Left ventricle myocardium inferior (tissue), 1 donor: Measurements from ENCODE around the gene MYO1C. TPM values are rescaled to one million over a fixed set of nuclear protein-coding genes. Genes with fewer than 3 reads are reported as not detected.
"Not testable (repeated sequence)": the region's sequence is repeated elsewhere in the genome, so short reads cannot be mapped to it uniquely, and the experiment has no call there.

Experiments used
- DNase-seq: peaks from one replicate; pipeline ENCODE4 v3.0.0-alpha.2; 2020
- H3K27ac ChIP-seq: fragments of 200-600 bp; replicated peaks from 2 replicates; pipeline ENCODE4 v1.8.0; 2021
- H3K27me3 ChIP-seq: fragments of 200-600 bp; 2 replicates; pipeline ENCODE4 v1.8.0; 2021; ENCODE audit warnings: low read depth
- H3K36me3 ChIP-seq: fragments of 200-600 bp; 2 replicates; pipeline ENCODE4 v1.8.0; 2021
- H3K4me1 ChIP-seq: fragments of 200-600 bp; 2 replicates; pipeline ENCODE4 v1.8.0; 2021
- H3K4me3 ChIP-seq: fragments of 200-600 bp; 2 replicates; pipeline ENCODE4 v1.8.0; 2021; ENCODE audit warnings: mild to moderate bottlenecking, moderate library complexity
- H3K9me3 ChIP-seq: fragments of 200-600 bp; replicated peaks from 2 replicates; pipeline ENCODE4 v1.8.0; 2021
- intact Hi-C: fragments of 100-400 bp; cut with micrococcal nuclease; formaldehyde crosslinking; loops from one replicate; pipeline ENCODE4 v1.11.0; 2022
- total RNA-seq: library from RNA; stranded (reverse); fragmentation: NEBNext Ultra II Directional; extraction: Animal tissue kit (Norgen Biotek cat#: 25700); gene quantifications from one replicate; pipeline ENCODE4 v1.2.1, GENCODE V29; 2021
- TF ChIP-seq, protein P1 (sequence below): fragments of 200-600 bp; IDR thresholded peaks from 2 replicates; pipeline ENCODE4 v1.8.0; 2021; ENCODE audit warnings: antibody characterized with exemption, mild to moderate bottlenecking, borderline replicate concordance
- donor health status: DM: no; HTN: yes; CAD: no; lungs with severe emphysema.

MYO1C gene
- total RNA-seq, 1 donor from 2014 or later: 150 TPM

- Histone ChIP-seq H3K27ac (peak overlapping the region; percentile 86), H3K4me3 (no peak overlapping the region), H3K36me3 (peaks cover 24% of the 10 kb centered on the region), H3K27me3 (no peaks in the 10 kb centered on the region), H3K4me1 (peaks cover 45% of the 10 kb centered on the region), H3K9me3 (no peaks in the 10 kb centered on the region)
- intact Hi-C loops: no loop called here
- DNase-seq: no peak
- TF ChIP-seq, protein P1, sequence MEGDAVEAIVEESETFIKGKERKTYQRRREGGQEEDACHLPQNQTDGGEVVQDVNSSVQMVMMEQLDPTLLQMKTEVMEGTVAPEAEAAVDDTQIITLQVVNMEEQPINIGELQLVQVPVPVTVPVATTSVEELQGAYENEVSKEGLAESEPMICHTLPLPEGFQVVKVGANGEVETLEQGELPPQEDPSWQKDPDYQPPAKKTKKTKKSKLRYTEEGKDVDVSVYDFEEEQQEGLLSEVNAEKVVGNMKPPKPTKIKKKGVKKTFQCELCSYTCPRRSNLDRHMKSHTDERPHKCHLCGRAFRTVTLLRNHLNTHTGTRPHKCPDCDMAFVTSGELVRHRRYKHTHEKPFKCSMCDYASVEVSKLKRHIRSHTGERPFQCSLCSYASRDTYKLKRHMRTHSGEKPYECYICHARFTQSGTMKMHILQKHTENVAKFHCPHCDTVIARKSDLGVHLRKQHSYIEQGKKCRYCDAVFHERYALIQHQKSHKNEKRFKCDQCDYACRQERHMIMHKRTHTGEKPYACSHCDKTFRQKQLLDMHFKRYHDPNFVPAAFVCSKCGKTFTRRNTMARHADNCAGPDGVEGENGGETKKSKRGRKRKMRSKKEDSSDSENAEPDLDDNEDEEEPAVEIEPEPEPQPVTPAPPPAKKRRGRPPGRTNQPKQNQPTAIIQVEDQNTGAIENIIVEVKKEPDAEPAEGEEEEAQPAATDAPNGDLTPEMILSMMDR: no peak
Measured at GRCh38 chr17:1461198-1461944, 31.1 kb downstream of the MYO1C start.

GRCh38 chr17:1460233-1460632 lies 32.3 kb downstream of the MYO1C start:
- peak overlapping the region; percentile 86 for H3K27ac ChIP-seq
- peaks cover 54% of the 10 kb centered on the region for H3K4me1 ChIP-seq
- DNase-seq: peak; percentile 85
- H3K36me3 ChIP-seq: peaks cover 13% of the 10 kb centered on the region
- no peak overlapping the region for H3K4me3 ChIP-seq
- intact Hi-C loops: no loop called here
- no peaks in the 10 kb centered on the region for H3K9me3 ChIP-seq
- H3K27me3 ChIP-seq: no peaks in the 10 kb centered on the region
- TF ChIP-seq, protein P1: no peak

DNA sequence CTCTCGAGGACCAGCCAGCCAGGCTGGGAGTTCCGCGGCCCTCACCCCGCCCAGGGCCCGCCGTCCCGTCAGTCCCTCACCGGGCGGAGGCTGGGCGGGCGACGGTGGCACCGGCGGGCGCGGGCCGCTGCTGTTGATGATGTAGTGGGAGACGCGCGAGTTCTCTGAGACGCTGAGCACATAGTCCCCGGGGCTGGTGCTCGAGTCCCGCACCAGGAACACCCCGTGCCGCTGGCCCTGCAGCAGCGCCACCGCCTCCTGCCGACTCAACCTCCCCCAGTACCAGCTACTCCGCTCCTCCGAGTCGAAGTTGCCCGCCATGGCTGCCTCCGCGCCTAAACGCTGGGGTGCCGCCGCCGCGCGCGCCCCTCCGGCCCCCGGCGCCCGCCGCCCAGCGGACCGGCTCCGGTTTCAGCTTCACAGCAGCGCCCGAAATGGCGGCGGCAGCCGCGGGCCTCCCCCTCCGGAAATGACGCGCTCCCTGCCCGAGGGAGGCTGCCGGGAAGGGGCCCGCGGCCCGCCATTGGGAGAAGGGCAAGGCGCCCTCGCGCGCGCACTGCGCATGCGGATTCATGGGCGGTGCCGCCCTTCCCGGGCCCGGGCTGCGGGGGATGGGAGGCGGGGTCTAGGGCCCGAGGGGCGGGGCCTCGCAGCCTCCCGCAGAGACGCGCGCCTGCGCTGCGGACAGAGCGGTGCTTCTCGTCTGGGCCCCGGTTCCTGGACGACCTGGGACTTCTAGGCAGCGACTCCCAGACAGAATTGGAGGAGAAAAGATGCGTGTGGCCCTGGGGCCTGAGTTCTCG lies 36.5 kb downstream of the MYO1C start, which contains the start of gene CRK:
Gene CRK (minus strand): TSS at position 436 of the 803 bp plus-strand sequence. CDS start 115 bp downstream, at position 321.
- Histone ChIP-seq H3K9me3 (no peaks in the 10 kb centered on the region), H3K27ac (peak within 1 kb of the TSS; percentile 97), H3K4me3 (peak within 1 kb of the TSS; percentile 99), H3K4me1 (peaks cover 73% of the 10 kb centered on the region), H3K36me3 (peaks cover 7% of the 10 kb centered on the region), H3K27me3 (no peaks in the 10 kb centered on the region)
- TF ChIP-seq, protein P1: no peak
- DNase-seq: peak; percentile 96
- intact Hi-C loops: loop anchor here (10.0 kb wide), 1 partner anchor 59 kb away; the partner anchor contains the start of gene INPP5K

- H3K27me3 ChIP-seq: no peaks in the 10 kb centered on the region
- peak overlapping the region; percentile 99 for H3K4me3 ChIP-seq
- TF ChIP-seq, protein P1: peak; percentile 76
- intact Hi-C loops: loop anchor here (10.0 kb wide), 1 partner anchor 59 kb away; the partner anchor contains the start of gene INPP5K
- peak overlapping the region; percentile 97 for H3K27ac ChIP-seq
- H3K36me3 ChIP-seq: peaks cover 7% of the 10 kb centered on the region
- H3K9me3 ChIP-seq: no peaks in the 10 kb centered on the region
- peaks cover 69% of the 10 kb centered on the region for H3K4me1 ChIP-seq
- DNase-seq: peak; percentile 68
Measured at GRCh38 chr17:1455291-1455796, 37.1 kb downstream of the MYO1C start.

- Histone ChIP-seq H3K4me1 (peaks cover 67% of the 10 kb centered on the region), H3K36me3 (peaks cover 7% of the 10 kb centered on the region), H3K27ac (peak overlapping the region; percentile 97), H3K9me3 (no peaks in the 10 kb centered on the region), H3K4me3 (peak overlapping the region; percentile 99), H3K27me3 (no peaks in the 10 kb centered on the region)
- intact Hi-C loops: loop anchor here (10.0 kb wide), 1 partner anchor 60 kb away; the partner anchor contains the start of gene INPP5K
- TF ChIP-seq, protein P1: no peak
- no peak for DNase-seq
Measured at GRCh38 chr17:1454541-1454940, 37.9 kb downstream of the MYO1C start.

GRCh38 chr17:1453694-1454093 lies 38.8 kb downstream of the MYO1C start:
- H3K9me3 ChIP-seq, H3K4me3 ChIP-seq, H3K27me3 ChIP-seq, DNase-seq: not testable (repeated sequence)
- intact Hi-C loops: loop anchor here (10.0 kb wide), 1 partner anchor 61 kb away; the partner anchor contains the start of gene INPP5K
- Histone ChIP-seq H3K27ac (peak overlapping the region; percentile 97), H3K36me3 (peaks cover 11% of the 10 kb centered on the region), H3K4me1 (peaks cover 75% of the 10 kb centered on the region)
